Measurements from ENCODE around the gene TXNDC12.
"Not testable (repeated sequence)": the region's sequence is repeated elsewhere in the genome, so short reads cannot be mapped to it uniquely, and the experiment has no call there.

Gene TXNDC12

DNA sequence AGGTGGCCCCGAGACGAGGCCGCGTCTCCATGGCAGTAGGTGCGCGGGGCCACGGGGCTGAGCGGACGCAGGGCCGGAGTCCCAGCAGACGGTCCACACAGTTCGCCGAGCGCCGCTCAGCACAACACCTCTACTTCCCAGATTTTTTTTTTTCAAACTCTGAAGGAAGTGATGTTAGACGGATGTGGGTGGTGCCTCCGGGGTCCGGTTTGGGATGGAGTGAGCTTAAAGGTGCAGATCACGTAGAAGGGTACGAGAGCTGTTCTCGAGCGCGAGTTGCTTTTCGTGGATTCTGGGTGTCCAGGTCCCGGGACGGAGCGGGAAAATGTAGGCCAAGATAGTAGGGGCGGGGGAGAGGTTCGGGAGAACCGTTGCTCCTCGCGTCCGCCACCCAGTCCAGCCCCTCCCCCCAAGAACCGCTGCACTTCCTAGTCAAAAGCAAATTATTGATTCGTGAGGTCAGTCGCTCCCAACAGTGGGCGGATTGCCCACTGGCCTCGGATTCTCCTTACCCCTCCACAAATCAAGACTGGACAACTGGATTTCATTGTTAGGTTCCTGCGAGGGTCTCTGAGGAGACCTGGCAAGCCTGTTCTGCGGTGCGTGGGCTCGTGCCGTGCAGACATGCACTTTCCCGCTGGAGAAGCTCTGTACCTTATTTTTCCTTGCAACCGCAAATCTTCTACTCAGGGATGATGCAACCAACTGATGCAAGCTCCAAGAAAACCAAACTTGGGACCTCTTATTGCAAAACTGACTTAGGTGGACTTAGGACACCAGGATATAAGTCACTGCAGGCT is at the start of gene TXNDC12:
Gene TXNDC12 (minus strand): TSS at position 126 of the 800 bp plus-strand sequence. CDS start 95 bp downstream, at position 31.
- peak; percentile 28 for DNase-seq

DNA sequence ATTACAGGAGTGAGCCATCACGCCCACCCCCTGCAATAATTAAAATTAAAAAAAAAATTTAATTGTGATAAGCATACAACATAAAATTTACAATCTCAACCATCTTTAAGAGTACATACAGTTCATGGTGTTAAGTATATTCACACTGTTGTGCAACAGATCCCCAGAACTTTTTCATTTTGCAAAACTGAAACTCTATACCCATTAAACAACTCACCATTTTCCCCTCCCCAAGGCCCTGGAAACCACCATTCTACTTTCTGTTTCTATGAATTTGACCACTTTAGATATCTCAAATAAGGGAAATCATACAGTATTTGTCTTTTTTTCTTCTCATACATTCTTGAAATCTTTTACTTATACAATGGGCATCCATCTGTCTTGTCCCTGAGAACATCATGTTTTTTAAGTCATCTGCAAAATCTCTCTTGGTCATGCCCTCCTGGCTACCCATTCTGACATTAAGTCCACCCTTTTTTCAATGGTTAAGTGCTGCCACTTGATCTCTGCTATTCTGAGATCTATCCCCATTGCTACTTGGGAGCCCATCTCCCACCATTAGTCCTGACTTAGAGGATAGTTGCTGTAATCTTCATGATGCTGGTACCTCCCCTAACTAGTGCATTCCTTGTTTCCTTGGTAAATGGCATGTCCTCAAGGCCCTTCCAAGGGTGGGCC is 47.5 kb upstream of the TXNDC12 start:
- DNase-seq: no peak

DNA sequence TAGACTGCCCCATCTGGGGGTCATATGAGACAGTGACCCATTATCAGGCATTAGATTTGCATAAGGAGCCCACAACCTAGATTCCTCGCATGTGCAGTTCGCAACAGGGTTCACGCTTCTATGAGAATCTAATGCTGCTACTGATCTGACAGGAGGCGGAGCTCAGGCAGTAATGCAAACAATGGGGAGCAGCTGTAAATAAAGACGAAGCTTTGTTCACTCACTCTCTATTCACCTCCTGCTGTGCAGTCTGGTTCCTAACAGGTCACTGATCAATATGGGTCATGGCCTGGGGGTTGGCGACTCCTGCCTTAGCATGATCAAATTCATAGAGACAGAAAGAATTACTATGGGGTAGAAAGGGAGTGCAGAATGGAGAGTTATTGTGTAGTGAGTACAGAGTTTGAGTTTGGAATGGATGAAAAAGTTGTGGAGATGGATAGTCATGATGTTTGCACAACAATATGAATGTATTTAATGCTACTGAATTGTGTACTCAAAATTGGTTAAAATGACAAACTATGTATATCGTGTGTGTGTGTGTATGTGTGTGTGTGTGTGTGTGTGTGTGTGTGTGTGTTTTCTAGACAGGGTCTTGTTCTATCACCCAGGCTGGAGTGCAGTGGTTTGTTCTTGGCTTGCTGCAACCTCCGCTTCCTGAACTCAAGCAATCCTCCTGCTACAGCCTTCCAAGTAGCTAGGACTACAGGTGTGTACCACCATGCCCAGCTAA is 43.3 kb upstream of the TXNDC12 start:
- no peak for DNase-seq

GRCh38 chr1:52096216-52096615 is 41.2 kb upstream of the TXNDC12 start:
- DNase-seq: no peak

- DNase-seq: not testable (repeated sequence)
These were observed 39.3 kb upstream of the TXNDC12 start for GRCh38 chr1:52094300-52094699.

GRCh38 chr1:52087892-52088291 is 32.9 kb upstream of the TXNDC12 start:
- DNase-seq: not testable (repeated sequence)

- DNase-seq: no peak
These were observed 25.0 kb upstream of the TXNDC12 start for GRCh38 chr1:52080014-52080415.

GRCh38 chr1:52077277-52077676 is 22.3 kb upstream of the TXNDC12 start:
- not testable (repeated sequence) for DNase-seq

DNA sequence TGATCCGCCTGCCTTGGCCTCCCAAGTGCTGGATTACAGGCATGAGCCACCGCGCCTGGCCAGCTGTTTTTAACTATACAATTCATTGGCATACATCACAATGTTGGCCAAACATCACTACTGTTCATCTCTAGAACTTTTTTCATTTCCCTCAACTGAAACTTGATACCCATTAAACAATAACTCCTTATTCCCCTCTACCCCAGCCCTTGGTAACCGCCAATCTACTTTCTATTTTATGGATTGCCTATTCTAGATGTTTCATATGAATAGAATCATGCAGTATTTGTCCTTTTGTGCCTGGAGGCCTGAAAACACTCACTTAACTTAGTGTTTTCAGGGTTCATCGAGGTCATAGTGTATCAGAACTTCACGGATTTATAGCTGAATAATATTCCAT is 17.3 kb upstream of the TXNDC12 start:
- no peak for DNase-seq

- no peak for DNase-seq
These were observed 15.7 kb upstream of the TXNDC12 start for GRCh38 chr1:52070704-52071103.

GRCh38 chr1:52063192-52063591 is 8.2 kb upstream of the TXNDC12 start:
- no peak for DNase-seq

DNA sequence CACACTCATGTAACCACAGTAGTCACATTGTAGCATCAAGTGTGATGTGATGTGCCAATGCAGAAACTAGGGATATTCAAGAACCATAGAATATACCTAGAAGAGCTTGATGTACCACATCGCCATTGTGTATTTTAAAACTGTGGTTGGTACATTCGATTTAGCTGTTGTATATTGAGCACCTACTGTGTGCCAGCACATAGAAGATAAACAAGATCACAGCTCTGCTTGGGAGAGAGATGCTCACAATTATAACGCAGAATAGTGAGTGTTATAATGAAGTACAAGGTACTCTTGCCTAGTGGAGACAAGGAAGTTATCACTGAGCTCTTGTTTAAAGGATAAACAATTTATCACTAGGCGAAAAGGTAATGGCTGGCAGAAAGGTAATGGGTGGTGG is 5.8 kb upstream of the TXNDC12 start:
- no peak for DNase-seq

GRCh38 chr1:52059888-52060287 is 4.9 kb upstream of the TXNDC12 start:
- no peak for DNase-seq

DNA sequence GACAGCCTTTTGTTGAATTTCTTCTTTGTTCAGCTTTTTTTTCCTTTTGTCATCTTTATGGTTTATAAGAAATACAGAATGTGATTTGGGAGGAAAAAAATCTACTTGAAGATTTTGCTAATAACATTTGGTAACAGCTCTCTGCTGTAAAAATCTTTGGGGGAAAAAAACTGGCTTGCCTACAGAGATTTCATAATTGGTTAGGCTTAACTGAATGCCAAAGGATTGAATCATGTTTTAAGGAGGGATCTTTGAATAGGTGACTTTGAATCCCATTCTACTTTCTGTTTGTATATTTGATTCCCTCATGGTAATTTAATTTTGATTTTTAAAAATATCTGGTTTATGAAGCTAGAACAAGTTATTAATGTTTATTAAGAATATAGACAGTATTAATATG is 4.3 kb upstream of the TXNDC12 start:
- DNase-seq: no peak

- DNase-seq: no peak
These were observed 3.0 kb upstream of the TXNDC12 start for GRCh38 chr1:52057876-52058415.

DNA sequence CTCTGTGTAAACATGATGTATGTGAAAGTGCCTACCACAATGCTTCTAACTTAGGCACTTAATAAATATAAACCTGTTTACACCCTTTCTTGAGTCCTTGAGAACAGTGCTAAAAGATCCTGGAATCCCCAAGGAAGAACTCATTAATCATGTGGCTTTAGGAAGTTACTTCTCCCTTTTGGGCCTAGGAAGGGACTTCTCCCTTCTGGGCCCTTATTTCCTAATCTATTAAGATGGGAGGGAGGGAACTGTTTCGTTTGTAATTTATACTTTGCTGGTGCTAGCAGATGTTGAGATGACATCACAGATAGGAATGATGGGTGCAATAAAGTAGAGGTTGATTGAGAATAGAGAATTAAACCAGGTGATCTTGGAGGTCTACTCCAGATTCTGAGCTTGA is 2.3 kb upstream of the TXNDC12 start:
- no peak for DNase-seq

DNA sequence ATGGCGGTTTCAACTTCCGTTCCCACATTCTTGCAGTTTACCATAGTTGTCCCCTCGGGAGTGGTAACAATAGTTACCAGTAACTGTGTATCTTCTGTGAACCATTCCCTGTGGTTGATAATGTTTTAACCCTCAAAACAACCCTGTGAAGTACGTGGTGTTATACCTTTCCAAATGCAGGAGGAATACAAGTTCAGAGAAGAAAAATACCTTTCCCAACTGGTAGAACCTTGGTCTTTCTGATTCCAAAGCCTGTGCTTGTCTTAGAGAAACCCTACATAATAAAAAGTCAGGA is 1.9 kb upstream of the TXNDC12 start:
- no peak for DNase-seq

DNA sequence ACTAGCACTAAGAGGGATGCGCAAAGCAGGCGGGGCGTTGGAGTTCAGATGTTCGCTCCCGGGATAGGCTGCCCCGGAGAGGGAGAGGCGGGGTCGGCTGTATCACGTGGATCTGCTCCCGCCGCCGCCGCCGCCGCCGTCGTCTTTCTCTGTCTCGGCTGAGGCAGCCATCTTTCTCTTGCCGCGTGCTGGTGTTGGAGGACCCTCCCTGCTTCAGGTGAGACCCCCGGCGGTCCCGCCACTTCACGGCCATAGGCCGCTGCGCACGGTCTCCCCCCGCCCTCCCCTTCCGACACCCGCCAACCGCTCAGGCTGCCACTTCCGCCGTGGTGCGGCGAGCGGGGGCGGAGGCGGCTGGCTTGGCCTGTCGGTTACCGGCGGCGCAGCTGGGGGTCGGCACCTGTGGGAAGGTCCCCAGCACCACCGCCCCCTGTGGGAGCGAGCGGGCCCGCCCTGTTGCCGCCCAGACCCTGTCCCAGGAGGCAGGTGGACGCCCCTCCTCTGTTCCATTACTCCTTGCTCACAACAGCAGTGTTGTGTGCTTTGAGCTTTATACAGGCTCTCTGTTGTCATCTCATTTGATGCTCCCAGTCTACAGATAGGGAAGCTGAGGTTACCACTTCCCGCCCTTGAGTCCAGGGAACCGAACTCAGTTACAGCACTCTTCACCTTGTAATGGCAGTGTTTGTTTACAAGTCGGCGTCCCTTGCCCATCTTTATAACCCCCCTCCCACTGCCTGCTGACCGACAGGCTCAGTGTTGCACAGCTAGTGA is 1.4 kb upstream of the TXNDC12 start, which contains the start of gene BTF3L4:
Gene BTF3L4 (plus strand): TSS at position 133 of the 774 bp plus-strand sequence. CDS start 3,553 bp downstream, outside the sequence.
- DNase-seq: peak; percentile 69

DNA sequence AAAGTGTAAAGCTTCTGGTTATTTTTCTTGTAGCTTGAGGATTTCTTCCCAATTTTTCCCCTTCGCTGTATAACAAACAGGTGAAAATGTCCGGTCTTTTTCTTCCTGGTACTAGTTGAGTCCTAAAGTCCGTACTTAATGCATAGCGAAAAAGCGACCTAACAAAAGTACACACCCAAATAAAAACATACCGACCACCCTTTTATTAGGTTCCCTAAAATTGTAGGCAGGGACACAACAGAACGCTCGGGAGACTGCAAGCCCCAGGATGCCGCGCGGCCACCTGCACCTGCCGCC is 823 bp upstream of the TXNDC12 start:
- no peak for DNase-seq

DNA sequence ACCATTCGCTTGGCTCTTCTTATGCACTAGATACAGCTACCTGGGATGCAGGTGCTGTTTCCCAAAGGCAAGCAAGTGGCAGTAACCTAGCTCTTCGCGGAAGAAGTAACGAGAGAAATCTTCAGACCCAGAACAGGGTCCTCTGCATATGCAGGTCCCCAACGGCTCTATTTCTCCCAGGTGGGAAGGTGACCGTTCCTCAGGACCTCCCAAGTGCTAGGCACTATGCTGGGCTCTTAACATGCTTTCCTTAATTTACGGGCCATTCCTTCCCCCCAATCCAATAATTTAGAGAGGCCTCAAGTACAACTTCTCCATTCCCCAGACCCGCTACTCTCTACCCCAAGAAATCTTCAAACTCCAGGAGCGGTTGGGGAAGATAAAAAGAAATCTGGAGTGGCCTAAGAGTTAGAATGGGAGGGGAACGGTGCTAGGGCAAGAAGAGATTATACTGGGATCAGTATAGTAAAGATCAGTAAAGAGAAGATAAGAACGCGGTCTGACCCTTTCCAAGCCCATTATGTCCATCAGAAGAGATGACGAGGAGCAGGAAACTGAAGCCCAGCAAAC is 410 bp downstream of the TXNDC12 start:
- DNase-seq: no peak

DNA sequence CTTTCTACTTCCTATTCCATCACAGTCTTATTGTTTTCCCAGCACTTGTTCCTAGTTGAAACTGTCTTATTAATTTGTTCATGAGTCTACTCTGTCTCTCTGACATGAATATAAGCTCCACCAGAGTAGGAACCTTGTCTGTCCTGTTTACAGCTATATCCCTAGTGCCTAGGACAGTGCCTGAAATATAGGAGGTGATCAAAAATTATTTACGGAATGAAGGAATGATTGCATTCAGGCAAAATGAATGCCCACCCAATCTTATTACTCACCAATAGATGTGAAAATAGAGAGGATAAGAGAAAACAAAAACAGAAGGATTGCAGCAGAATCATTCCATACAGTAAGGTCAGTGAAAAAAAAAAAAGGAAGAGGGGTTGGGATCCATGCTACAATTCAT is 1.1 kb downstream of the TXNDC12 start:
- DNase-seq: no peak

DNA sequence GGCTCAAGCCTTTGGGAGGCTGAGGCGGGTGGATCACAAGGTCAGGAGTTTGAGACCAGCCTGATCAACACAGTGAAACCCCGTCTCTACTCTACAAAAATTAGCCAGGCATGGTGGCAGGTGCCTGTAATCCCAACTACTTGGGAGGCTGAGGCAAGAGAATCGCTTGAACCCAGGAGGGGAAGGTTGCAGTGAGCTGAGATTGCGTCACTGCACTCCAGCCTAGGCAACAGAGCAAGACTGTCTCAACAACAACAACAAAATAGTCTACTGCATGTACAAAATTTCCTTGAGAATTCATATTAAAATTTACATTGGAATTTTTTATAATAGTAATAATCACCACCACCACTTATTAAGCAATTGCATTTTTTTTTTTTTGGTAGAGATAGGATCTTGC is 5.7 kb downstream of the TXNDC12 start:
- not testable (repeated sequence) for DNase-seq
